Measurements from ENCODE around the gene SMG6.

- TF ChIP-seq, protein P1, sequence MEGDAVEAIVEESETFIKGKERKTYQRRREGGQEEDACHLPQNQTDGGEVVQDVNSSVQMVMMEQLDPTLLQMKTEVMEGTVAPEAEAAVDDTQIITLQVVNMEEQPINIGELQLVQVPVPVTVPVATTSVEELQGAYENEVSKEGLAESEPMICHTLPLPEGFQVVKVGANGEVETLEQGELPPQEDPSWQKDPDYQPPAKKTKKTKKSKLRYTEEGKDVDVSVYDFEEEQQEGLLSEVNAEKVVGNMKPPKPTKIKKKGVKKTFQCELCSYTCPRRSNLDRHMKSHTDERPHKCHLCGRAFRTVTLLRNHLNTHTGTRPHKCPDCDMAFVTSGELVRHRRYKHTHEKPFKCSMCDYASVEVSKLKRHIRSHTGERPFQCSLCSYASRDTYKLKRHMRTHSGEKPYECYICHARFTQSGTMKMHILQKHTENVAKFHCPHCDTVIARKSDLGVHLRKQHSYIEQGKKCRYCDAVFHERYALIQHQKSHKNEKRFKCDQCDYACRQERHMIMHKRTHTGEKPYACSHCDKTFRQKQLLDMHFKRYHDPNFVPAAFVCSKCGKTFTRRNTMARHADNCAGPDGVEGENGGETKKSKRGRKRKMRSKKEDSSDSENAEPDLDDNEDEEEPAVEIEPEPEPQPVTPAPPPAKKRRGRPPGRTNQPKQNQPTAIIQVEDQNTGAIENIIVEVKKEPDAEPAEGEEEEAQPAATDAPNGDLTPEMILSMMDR (IDR thresholded peaks at IDR 0.05) = no peak
- no peak for TF ChIP-seq POLR2A (IDR thresholded peaks at IDR 0.05)
Measured at GRCh38 chr17:2051933-2052559, 251.5 kb downstream of the SMG6 start.
